OCI-LY3 (cell line): Measurements from ENCODE around the gene PGAP1.

ENCODE experiments used
- EZH2phosphoT487 ChIP-seq: fragments of 200-600 bp; shearing (Covaris generic); IDR thresholded peaks from 2 replicates; pipeline ENCODE4 v1.6.1; 2018; ENCODE audit warnings: antibody characterized with exemption, mixed run types, low read depth
- TF ChIP-seq, protein P1 (sequence below): fragments of 200-600, 300-600 bp; sonication (generic); IDR thresholded peaks from 2 replicates; pipeline ENCODE4 v1.5.1; 2014; ENCODE audit warnings: antibody characterized with exemption, low read length, low read depth

DNA sequence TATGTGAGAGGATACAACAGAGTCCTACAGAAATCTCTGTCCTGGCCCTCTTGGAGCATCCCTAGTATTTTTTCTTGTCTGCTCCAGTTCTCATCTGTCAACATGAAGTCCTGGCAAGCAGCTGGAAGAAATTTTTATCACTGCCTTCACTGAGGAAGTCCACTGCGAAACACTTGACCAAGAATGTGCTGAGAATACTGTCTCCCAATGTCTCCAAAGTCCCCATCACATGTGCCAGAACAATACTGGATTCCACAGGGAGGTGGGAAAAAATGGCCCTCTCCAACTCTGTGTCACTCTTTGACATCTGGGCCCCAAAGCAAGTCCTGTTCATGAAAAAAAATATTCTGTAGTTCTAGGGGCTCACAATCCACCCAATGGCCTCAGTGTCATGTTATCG, 32.8 kb upstream of the PGAP1 start:
- TF ChIP-seq, protein P1, sequence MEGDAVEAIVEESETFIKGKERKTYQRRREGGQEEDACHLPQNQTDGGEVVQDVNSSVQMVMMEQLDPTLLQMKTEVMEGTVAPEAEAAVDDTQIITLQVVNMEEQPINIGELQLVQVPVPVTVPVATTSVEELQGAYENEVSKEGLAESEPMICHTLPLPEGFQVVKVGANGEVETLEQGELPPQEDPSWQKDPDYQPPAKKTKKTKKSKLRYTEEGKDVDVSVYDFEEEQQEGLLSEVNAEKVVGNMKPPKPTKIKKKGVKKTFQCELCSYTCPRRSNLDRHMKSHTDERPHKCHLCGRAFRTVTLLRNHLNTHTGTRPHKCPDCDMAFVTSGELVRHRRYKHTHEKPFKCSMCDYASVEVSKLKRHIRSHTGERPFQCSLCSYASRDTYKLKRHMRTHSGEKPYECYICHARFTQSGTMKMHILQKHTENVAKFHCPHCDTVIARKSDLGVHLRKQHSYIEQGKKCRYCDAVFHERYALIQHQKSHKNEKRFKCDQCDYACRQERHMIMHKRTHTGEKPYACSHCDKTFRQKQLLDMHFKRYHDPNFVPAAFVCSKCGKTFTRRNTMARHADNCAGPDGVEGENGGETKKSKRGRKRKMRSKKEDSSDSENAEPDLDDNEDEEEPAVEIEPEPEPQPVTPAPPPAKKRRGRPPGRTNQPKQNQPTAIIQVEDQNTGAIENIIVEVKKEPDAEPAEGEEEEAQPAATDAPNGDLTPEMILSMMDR = no peak
- TF ChIP-seq EZH2phosphoT487 = no peak
